Breast epithelium (tissue), 3 donors: ENCODE measurements around the gene RPL29.

ENCODE experiments used
- CTCF ChIP-seq, 3 donors: fragments of 450-650 bp; IDR thresholded peaks; one replicate each; pipeline ENCODE4 v1.5.1; 2016 to 2017; ENCODE audit warnings: antibody characterized with exemption in 3 of 3, mild to moderate bottlenecking in 3 of 3, moderate library complexity in 3 of 3
- POLR2AphosphoS5 ChIP-seq, 3 donors: sonication (generic); formaldehyde crosslinking; IDR thresholded peaks; one replicate each; pipeline ENCODE4 v1.6.1; 2017; ENCODE audit warnings: antibody characterized with exemption in 3 of 3

- no peak for TF ChIP-seq CTCF (IDR thresholded peaks at IDR 0.05)
- no peak for TF ChIP-seq POLR2AphosphoS5 (IDR thresholded peaks at IDR 0.05)
Observed at GRCh38 chr3:52012699-52013098, 17.0 kb upstream of the RPL29 start.
